GM21825 (cell line): ENCODE results near the gene HINT2.
A peak's percentile ranks its signal among the peaks of the same experiment; 100 is the strongest.

ENCODE experiments used
- ATAC-seq: cut with Tn5 transposase; IDR thresholded peaks from one replicate; pipeline ENCODE4 v1.9.1; 2021; ENCODE audit warnings: mild to moderate bottlenecking, moderate library complexity; ENCODE audit not compliant: unreplicated experiment

The HINT2 gene

GRCh38 chr9:35812025-35812602 is 2.7 kb downstream of the HINT2 start, which contains the start of gene SPAG8:
SPAG8 (minus strand) TSS chr9:35812262; CDS start chr9:35812147, 115 bp downstream.
- peak; percentile 61 for ATAC-seq

GRCh38 chr9:35811381-35812024 is 3.3 kb downstream of the HINT2 start:
- ATAC-seq = no peak

- no peak for ATAC-seq
Measured at GRCh38 chr9:35810122-35810521, 4.7 kb downstream of the HINT2 start.

- ATAC-seq = no peak
Measured at GRCh38 chr9:35808433-35808832, 6.4 kb downstream of the HINT2 start.

- no peak for ATAC-seq
Measured at GRCh38 chr9:35806101-35806500, 8.7 kb downstream of the HINT2 start.

GRCh38 chr9:35801328-35802128 is 13.3 kb downstream of the HINT2 start:
- no peak for ATAC-seq

- no peak for ATAC-seq
Measured at GRCh38 chr9:35800530-35800929, 14.3 kb downstream of the HINT2 start.

- ATAC-seq = peak; percentile 48
Measured at GRCh38 chr9:35798658-35799374, 16.0 kb downstream of the HINT2 start.

GRCh38 chr9:35797311-35798109 is 17.3 kb downstream of the HINT2 start:
- ATAC-seq = no peak

GRCh38 chr9:35795695-35796094 is 19.1 kb downstream of the HINT2 start:
- ATAC-seq = no peak

- ATAC-seq = no peak
Measured at GRCh38 chr9:35793461-35793860, 21.4 kb downstream of the HINT2 start.

- no peak for ATAC-seq
Measured at GRCh38 chr9:35792826-35793225, 22.0 kb downstream of the HINT2 start.

- no peak for ATAC-seq
Measured at GRCh38 chr9:35792024-35792813, 22.6 kb downstream of the HINT2 start.

GRCh38 chr9:35791297-35791921 is 23.4 kb downstream of the HINT2 start, which contains the start of gene NPR2:
NPR2 (plus strand) TSS chr9:35791591; CDS start chr9:35792409, 818 bp downstream.
- no peak for ATAC-seq

GRCh38 chr9:35790385-35791296 is 24.2 kb downstream of the HINT2 start:
- ATAC-seq = no peak

- no peak for ATAC-seq
Measured at GRCh38 chr9:35790025-35790384, 24.8 kb downstream of the HINT2 start.

- ATAC-seq = no peak
Measured at GRCh38 chr9:35789541-35789940, 25.3 kb downstream of the HINT2 start.

- ATAC-seq = no peak
Measured at GRCh38 chr9:35783418-35783817, 31.4 kb downstream of the HINT2 start.
